ENCODE measurements around the gene TNRC18.
A peak's percentile ranks its signal among the peaks of the same experiment; 100 is the strongest.
"Not testable (repeated sequence)": the region's sequence is repeated elsewhere in the genome, so short reads cannot be mapped to it uniquely, and the experiment has no call there.

The TNRC18 gene

DNA sequence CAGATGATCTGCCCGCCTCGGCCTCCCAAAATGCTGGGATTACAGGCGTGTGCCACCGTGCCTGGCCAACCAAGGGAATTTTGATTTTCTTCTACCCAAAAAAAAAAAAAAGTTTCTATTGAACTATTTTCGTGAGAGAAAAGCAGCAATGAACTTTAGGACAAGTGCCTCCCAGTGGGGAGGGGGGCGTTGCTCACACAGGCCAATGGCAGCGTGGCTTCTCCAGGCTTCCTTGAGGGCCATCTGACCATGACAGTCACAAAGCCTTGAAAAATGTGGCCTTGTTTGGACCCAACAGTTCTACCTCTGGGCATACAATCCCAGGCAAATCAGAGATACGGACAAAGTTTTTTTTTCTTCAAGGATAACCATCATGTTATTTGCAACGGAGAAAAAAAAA lies 56.0 kb downstream of the TNRC18 start:
- H3K9me3 Mint-ChIP-seq = no peaks in the 10 kb centered on the region
- no peak for DNase-seq
- TF ChIP-seq, protein P1, sequence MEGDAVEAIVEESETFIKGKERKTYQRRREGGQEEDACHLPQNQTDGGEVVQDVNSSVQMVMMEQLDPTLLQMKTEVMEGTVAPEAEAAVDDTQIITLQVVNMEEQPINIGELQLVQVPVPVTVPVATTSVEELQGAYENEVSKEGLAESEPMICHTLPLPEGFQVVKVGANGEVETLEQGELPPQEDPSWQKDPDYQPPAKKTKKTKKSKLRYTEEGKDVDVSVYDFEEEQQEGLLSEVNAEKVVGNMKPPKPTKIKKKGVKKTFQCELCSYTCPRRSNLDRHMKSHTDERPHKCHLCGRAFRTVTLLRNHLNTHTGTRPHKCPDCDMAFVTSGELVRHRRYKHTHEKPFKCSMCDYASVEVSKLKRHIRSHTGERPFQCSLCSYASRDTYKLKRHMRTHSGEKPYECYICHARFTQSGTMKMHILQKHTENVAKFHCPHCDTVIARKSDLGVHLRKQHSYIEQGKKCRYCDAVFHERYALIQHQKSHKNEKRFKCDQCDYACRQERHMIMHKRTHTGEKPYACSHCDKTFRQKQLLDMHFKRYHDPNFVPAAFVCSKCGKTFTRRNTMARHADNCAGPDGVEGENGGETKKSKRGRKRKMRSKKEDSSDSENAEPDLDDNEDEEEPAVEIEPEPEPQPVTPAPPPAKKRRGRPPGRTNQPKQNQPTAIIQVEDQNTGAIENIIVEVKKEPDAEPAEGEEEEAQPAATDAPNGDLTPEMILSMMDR (IDR thresholded peaks at IDR 0.05) = no peak
- peaks cover 3% of the 10 kb centered on the region for H3K27me3 Mint-ChIP-seq (ENCODE audit: low read depth, poor library complexity)
- no peak overlapping the region for H3K27ac Mint-ChIP-seq
- H3K4me3 Mint-ChIP-seq = no peak overlapping the region
- peaks cover 52% of the 10 kb centered on the region for H3K36me3 Mint-ChIP-seq (ENCODE audit: low read depth)
- H3K4me1 Mint-ChIP-seq = peaks cover 4% of the 10 kb centered on the region

DNA sequence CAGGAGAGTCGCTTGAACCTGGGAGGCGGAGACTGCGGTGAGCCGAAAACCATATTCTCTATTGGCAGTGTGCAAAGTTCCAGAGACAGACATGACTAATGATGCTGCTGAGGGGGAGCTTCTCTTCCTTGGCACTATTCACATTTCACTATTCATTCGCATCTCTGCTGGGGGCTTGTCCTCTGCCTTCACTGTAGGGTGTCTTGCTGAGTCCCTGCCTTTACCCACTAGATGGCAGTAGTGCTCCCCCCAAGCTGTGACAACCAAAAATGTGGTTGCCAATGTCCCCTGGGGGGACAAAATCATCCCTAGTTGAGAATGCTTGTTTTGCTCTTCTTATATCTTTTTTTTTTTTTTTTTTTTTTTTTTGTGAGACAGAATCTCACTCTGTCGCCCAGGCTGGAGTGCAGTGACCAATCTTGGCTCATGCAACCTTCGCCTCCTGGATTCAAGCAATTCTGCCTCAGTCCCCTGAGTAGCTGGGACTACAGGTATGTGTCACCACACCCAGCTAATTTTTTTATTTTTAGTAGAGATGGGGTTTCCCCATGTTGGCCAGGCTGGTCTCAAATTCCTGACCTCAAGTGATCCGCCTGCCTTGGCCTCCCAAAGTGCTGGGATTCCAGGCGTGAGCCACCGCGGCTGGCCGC lies 57.5 kb downstream of the TNRC18 start:
- Mint-ChIP-seq H3K36me3 (ENCODE audit: low read depth) (peaks cover 43% of the 10 kb centered on the region), H3K27ac (peak overlapping the region; percentile 20)
- not testable (repeated sequence) for H3K9me3 Mint-ChIP-seq; H3K4me1 Mint-ChIP-seq; H3K27me3 Mint-ChIP-seq (ENCODE audit: low read depth, poor library complexity); H3K4me3 Mint-ChIP-seq
- TF ChIP-seq, protein P1 (IDR thresholded peaks at IDR 0.05) = peak; percentile 74
- peak; percentile 65 for DNase-seq

DNA sequence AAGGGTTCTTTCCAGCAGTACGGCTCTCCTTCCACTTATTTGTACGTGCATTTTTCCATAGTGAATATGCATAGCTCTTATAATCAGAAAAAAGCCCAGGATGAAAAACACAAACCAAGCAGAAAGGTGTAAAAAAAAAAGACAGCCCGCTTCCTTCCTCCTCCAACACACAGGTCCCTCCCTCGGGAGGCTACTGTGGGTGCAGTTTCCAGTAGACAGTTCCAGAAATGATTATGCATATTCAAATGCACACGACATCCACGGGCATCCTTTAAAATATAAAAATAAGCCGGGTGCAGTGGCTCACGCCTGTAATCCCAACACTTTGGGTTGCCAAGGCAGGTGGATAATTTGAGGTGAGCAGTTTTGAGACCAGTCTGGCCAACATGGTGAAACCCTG lies 59.9 kb downstream of the TNRC18 start:
- no peak overlapping the region for H3K27ac Mint-ChIP-seq

DNA sequence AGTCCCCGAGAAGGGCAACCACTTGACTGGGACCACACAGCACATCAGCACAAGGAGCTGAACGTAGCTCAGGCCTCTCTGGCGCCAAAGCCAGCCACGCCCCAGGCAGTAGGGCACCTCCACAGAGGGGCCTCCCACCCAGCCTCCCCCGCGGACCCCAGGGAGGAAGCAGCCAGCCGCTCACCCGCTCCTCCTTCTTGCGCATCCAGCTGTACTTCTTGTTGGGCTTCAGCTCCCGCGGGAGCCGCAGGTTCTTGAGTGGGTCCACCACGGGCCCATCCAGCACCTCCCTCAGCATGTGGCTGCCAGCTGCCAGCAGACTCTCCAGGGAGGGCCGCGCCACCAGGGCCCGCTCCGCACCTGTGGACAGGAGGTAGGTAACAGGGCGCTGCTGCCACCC lies 61.2 kb downstream of the TNRC18 start:
- TF ChIP-seq, protein P1 (IDR thresholded peaks at IDR 0.05) = no peak
- Mint-ChIP-seq H3K9me3 (no peaks in the 10 kb centered on the region), H3K27ac (no peak overlapping the region), H3K4me1 (peaks cover 4% of the 10 kb centered on the region), H3K36me3 (ENCODE audit: low read depth) (peaks cover 51% of the 10 kb centered on the region), H3K4me3 (no peak overlapping the region), H3K27me3 (ENCODE audit: low read depth, poor library complexity) (no peaks in the 10 kb centered on the region)
- DNase-seq = no peak

More for the DNA sequence above, 59.9 kb downstream of the TNRC18 start:
- DNase-seq = no peak
- H3K27me3 Mint-ChIP-seq (ENCODE audit: low read depth, poor library complexity) = no peaks in the 10 kb centered on the region
- peaks cover 4% of the 10 kb centered on the region for H3K4me1 Mint-ChIP-seq
- H3K4me3 Mint-ChIP-seq = no peak overlapping the region
- TF ChIP-seq, protein P1 (IDR thresholded peaks at IDR 0.05) = no peak
- H3K36me3 Mint-ChIP-seq (ENCODE audit: low read depth) = peaks cover 41% of the 10 kb centered on the region
- no peaks in the 10 kb centered on the region for H3K9me3 Mint-ChIP-seq

DNA sequence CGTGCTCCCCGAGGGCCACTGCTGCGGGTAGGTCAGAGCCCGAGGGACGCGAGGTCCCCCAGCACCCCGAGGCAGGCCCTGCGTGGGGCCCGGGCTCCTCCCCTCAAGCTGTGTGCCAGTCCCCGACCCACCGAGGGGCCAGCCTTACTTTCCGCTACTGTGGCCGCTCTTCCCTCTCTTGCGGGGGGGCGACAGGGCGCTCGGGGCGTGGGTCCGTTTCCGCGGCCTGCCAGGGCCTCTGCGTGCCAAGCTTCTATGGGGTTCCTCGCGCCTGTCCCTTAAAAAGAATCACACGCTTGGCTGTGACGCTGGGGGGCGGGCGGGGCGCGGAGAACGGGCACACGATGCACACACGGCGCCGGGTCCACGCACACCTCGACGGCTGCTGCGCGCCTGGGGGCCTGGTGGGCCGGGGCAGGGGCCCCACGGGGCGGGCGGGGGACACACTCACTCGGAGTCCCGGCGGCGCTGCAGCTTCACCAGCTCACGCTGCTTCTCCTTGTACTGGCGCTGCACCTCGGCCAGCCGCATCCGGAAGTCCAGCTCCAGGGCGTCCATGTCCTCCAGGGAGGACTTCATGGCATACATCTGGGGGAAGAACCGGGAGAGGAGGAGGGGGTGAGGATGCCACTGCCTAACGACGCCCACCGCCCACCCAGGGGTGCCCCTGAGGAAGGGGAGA lies 62.0 kb downstream of the TNRC18 start:
- TF ChIP-seq, protein P1 (IDR thresholded peaks at IDR 0.05) = no peak
- DNase-seq = no peak
- no peaks in the 10 kb centered on the region for H3K9me3 Mint-ChIP-seq
- H3K36me3 Mint-ChIP-seq (ENCODE audit: low read depth) = peaks cover 57% of the 10 kb centered on the region
- peaks cover under 1% of the 10 kb centered on the region for H3K4me1 Mint-ChIP-seq
- no peak overlapping the region for H3K4me3 Mint-ChIP-seq
- no peaks in the 10 kb centered on the region for H3K27me3 Mint-ChIP-seq (ENCODE audit: low read depth, poor library complexity)
- no peak overlapping the region for H3K27ac Mint-ChIP-seq

DNA sequence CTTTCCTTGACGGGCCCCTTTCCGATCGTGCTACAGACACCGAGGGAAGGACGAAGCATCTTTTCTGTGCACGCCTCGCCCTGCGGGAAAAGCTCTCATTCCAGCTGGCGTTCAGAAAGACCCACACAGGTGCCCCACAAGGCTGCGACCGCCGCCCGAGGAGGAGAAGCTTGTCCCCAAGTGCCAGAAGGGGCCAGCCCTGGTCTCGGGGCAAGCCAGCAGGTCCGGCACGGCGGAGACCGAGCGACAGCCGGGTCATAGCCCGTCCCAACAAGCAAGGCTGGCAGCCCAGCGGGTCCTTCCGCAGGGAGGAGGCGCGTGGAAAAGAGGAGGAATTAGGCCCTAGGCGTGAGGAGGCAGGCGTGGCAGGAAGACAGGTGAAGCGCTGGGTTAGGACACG lies 62.7 kb downstream of the TNRC18 start:
- H3K9me3 Mint-ChIP-seq = no peaks in the 10 kb centered on the region
- TF ChIP-seq, protein P1 (IDR thresholded peaks at IDR 0.05) = no peak
- no peak overlapping the region for H3K27ac Mint-ChIP-seq
- H3K4me1 Mint-ChIP-seq = no peaks in the 10 kb centered on the region
- peaks cover 60% of the 10 kb centered on the region for H3K36me3 Mint-ChIP-seq (ENCODE audit: low read depth)
- no peak overlapping the region for H3K4me3 Mint-ChIP-seq
- DNase-seq = no peak
- no peaks in the 10 kb centered on the region for H3K27me3 Mint-ChIP-seq (ENCODE audit: low read depth, poor library complexity)

Measured in nephron progenitor cell (in vitro differentiated cells).